Peyer's patch (tissue), 4 donors: ENCODE measurements around the gene BLMH.
A peak's percentile ranks its signal among the peaks of the same experiment; 100 is the strongest.

Experiments used
- CTCF ChIP-seq, 6 experiments: fragments of 450-650 bp in 4 of 6; fragments of 200-600 bp in 2 of 6; sonication (generic) in 1 of 6; IDR thresholded peaks; one replicate each; pipeline ENCODE4 v1.5.1; 2017 to 2019; ENCODE audit warnings: antibody characterized with exemption in 6 of 6, mild to moderate bottlenecking in 3 of 6, moderate library complexity in 1 of 6
- POLR2A ChIP-seq, 2 donors: fragments of 450-650 bp; IDR thresholded peaks; one replicate each; pipeline ENCODE4 v1.5.1; 2017; ENCODE audit warnings: antibody characterized with exemption in 2 of 2, mild to moderate bottlenecking in 2 of 2, moderate library complexity in 2 of 2

GRCh38 chr17:30236766-30237165 lies 55.0 kb downstream of the BLMH start:
- no peak for TF ChIP-seq POLR2A (IDR thresholded peaks at IDR 0.05)
- TF ChIP-seq CTCF (IDR thresholded peaks at IDR 0.05) = peak in 4 of 6 experiments; percentile 25 to 73 (median 62)
